ENCODE results near the gene CYP4F12.
"Not testable (repeated sequence)": the region's sequence is repeated elsewhere in the genome, so short reads cannot be mapped to it uniquely, and the experiment has no call there.

CYP4F12 gene

DNA sequence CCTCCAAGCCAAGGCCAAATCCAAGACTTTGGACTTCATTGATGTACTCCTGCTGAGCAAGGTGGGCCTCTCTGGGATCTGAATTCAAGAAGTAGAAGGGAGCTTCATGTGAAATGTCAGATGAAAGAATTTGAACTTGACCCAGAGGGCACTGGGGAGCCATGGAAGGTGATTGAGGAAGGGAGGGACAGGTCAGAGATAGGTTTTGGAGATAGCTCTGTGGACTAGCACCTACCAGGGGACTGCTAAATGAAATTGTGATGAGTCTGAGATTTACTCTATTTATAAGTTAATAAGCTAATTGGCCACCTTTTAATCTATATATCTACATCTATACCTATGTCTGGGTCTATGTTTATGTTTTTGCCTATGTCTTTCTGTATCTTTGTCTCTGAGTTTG lies 22.8 kb upstream of the CYP4F12 start:
- not testable (repeated sequence) for DNase-seq

DNA sequence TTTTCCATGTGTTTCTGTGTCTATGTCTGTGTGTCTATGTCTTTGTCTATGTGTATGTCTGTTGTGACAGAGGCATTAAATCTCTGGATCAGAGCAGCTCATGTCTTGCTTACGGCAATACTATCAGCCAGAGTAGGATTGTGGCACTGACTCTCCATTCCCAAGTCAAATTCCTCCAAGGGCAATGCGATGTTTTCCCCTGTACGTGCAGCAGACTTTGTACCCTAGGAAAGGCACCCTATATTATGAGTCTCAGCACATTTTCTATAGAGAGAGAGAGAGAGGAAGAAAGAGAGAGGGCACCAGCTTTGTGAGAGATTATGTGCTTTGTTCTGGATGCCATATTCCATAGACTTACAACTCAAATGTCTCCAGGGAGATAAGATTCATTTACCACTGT lies 21.1 kb upstream of the CYP4F12 start:
- no peak for DNase-seq

DNA sequence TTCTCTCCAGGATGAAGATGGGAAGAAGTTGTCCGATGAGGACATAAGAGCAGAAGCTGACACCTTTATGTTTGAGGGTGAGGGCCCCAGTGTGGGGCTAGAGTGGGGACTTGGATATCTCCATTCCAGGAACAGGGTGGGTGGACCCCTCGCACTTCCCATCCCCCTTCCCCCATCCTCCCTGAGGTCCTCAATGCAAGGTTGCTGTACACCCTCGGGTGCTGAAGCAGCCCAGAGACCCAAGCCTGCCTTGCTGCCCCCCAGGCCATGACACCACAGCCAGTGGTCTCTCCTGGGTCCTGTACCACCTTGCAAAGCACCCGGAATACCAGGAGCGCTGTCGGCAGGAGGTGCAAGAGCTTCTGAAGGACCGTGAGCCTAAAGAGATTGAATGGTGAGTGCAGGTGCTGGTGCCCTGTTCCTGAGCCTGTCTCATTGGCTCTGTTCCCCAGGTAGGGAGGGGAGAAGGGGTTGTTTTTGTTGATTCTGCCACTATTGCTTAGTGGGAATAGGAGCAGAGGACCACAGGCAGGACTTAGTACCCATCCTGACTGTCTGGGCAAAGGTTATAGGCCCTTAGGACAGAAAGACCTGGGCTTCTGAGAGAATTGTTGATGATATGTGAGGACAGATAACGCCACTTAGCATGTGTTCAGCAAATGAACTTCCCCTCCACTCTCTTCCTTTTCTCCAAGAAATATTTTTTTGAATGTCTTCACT lies 20.2 kb upstream of the CYP4F12 start:
- no peak for DNase-seq

DNA sequence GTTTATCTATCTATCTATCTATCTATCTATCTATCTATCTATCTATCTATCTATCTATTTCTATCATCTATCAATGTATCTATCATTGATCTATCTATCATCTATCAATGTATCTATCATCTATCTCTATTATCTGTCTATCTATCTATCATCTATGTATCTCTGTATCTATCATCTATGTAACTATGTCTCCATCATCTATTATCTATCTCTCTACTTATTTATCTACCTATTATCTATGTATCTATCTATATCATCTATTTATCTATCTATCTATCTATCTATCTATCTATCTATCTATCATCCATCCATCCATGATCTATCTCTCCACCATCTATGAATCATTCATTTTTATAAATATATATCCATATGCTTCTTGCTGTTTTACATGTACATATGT lies 16.4 kb upstream of the CYP4F12 start:
- no peak for DNase-seq

DNA sequence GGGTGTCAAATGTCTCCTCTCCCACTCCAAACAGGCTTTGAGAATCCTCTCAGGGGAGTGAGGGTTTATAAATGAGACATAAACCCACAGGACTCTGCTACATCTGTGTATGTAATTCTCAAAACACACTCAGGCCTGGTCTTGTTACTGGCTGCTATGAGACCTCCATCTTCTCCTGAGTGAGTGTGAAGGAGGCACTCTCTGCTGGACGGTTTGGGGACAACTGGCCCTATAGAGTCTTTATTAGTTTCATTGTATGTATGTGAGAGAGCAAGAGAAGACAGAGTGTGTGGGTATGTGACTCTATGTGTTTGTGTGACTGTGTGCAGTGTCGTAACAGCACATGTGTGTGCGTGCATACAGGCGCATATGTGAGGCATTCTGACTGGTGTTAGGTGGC lies 9.6 kb upstream of the CYP4F12 start:
- DNase-seq: no peak

DNA sequence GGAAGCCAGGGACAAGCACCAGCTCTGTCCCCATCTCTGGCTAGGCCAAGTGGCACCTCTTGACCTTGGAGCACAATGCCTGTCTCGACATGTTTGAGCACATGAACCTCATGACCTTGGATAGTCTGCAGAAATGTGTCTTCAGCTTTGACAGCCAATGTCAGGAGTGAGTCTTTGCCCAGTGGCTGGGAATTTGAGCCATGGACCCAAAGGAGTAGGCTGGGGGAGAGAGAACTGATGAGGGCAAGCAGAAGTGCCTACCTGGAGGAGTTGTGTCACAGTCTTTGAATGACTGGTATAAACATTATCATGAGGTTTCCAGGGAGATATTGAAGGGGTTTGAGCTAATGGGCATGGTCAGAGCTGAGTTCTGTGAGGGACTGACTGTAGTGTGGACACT lies 6.7 kb upstream of the CYP4F12 start:
- DNase-seq: no peak

DNA sequence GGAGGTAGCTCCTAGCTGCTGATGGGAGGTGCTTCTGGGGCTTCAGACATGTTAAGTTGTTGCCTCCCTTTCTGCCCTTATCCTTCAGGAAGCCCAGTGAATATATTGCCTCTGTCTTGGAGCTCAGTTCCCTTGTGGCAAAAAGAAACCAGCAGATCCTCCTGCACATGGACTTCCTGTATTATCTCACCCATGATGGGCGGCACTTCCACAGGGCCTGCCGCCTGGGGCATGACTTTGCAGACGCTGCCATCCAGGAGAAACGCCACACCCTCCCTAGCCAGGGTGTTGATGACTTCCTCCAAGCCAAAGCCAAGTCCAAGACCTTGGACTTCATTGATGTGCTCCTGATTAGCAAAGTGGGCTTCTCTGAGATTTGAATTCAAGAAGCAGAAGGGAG lies 6.0 kb upstream of the CYP4F12 start:
- no peak for DNase-seq

DNA sequence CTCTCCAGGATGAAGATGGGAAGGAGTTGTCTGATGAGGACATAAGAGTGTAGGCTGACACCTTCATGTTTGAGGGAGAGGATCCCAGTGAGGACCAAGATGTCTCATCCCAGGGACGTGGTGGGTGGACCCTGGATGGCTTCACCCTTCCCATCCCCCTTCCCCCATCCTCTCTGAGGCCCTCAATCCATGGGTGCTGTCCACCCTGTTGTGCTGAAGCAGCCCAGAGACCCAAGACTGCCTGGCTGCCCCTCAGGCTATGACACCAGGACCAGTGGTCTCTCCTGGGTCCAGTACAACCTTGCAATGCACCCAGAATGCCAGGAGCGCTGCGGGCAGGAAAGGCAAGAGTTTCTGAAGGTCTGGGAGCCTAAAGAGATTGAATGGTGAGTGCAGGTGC lies 3.4 kb upstream of the CYP4F12 start:
- no peak for DNase-seq

DNA sequence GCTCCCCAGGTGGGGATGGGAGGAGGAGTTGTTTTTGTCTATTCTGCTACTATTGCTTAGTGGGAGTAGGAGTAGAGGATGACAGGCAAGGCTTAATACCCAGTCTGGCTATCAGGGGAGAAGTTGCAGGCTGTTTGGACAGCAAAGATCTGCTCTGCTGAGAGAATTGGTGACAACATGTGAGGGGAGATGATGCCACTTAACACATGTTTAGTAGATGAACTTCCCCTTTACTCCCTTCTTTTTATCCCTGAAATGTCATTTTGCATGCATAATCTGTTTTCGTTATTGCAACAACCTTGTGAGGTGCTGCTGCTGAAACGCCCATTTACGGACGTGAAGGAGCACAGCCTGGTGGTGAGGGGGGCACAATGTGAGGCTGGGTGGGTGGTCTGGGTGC lies 3.0 kb upstream of the CYP4F12 start:
- DNase-seq: no peak

DNA sequence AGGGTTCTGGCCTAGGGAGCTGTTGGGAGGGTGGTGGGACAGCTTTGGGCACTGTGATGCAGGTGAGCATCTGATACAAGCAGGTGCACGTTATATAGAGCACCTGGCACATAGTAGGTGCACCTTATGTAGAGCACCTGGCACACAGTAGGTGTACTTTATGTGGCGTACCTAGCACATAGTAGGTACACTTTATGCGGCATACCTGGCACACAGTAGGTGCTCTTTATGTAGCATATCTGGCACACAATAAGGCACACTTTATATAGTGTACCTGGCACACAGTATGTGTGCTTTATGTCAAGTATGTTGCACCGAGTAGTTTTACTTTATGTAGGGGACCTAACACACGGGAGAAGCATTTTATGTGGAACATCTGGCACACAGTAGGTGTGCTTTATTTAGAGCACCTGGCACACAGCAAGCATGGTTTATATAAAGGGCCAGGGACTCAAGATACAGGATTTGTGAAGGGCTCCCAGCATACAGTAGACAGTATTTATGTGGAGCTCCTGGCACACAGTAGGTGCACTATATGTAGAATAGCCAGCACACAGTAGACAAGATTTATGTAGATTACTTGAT lies 1.6 kb upstream of the CYP4F12 start:
- no peak for DNase-seq

DNA sequence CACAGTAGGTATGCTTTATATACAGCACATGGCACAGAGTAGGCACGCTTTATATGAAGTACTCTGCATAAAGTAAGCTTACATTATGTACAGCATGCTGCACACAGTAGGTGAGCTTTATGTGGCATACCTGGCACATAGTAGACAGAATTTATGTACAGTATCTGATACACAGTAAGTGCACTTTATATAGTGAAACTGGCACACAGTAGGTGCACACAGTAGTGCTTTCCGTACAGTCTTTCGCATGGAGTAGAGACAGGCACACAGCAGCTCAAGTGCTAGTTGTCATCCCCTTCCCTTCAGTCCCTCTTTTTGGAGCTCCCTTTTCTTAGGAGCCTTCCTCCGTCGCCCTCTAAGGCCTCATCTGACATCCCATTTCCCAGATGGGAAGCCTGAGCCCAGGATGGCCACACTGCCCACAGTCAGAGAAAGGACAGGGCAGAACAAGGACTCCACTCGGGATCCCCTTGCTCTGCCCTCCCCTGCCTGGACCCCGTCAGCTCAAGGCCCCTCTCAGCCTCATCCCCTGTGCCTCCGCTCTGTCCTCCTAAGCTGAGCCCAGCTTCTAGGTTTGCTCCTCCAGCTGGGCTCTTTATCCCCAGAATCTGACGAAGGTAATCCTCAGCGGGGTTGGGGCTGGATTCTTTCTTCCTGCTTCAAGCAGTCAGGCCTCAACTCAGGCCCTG lies 852 bp upstream of the CYP4F12 start:
- DNase-seq: no peak

DNA sequence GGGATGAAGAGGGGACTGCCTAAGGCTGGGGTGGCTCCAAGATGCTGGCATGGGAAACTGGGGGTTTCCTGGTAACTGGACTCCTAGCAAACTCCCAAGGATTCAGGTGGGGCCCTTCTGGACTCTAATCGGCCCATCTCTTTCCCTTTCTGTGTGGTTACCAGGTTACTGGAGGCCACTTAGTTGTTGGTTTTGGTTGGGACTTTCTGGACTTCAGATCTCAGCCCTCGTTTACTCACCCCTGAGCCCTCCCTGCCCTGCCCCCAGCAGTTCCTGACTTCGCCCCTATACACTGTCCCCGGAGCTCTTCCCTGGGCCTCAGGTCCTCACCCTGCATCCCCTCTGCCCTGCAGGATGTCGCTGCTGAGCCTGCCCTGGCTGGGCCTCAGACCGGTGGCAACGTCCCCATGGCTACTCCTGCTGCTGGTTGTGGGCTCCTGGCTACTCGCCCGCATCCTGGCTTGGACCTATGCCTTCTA lies 328 bp downstream of the CYP4F12 start:
- no peak for DNase-seq

DNA sequence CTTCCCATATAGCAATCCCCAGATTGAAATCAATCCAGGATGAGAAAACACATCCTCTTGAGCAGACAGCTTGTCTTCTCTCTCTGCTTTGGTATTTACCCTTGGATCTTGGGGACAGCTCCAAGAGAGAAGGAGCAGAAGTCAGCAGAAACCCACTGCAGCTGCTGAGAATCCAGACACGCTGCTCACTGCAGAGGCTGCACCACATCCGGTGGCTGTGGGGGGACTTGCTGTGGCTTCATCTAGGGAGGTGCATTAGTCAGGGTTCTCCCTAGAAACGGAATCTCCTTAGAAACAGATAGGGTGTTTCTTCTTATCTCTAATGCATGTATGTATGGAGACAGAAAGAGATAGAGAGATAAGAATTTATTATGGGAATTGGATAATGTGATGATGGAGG lies 2.7 kb downstream of the CYP4F12 start:
- no peak for DNase-seq

DNA sequence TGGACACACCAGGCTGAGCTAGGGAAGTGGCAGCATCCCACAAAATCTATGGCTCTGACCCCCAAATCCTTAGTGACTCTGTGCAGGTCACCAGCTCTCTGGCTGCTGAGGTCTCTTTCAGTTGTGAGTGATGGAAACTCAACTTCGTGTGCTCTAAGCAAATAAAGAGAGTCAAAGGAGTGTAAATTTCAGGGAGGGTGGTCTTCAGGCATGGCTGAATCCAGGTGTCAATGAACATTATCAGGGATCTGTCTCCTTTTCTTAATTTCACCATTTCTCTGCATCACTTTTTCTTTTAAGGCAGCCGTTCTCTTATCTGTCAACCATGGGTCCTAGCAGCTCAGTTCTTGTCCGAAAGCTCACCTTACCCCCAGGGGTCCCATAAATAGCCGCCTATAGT lies 6.2 kb downstream of the CYP4F12 start:
- DNase-seq: no peak

DNA sequence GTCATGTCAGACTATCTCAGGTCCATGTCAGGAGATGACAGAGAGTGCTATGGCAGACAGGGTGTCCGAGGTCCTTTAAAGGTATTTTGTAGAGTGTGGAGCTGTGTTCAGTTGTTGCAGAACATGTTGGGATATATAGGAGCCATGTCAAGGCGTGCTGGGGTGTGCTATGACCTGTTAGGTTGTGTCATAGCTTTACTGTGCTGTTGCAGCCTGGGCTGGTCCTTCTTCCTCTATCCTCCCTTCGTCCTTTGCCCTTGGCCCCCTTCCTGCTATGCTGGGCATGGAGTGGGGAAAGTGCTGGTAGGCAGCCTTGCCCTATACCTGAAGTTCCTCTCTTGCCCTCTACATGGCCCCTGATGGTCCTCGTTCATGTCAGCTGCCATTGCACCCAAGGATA lies 7.0 kb downstream of the CYP4F12 start:
- DNase-seq: not testable (repeated sequence)

DNA sequence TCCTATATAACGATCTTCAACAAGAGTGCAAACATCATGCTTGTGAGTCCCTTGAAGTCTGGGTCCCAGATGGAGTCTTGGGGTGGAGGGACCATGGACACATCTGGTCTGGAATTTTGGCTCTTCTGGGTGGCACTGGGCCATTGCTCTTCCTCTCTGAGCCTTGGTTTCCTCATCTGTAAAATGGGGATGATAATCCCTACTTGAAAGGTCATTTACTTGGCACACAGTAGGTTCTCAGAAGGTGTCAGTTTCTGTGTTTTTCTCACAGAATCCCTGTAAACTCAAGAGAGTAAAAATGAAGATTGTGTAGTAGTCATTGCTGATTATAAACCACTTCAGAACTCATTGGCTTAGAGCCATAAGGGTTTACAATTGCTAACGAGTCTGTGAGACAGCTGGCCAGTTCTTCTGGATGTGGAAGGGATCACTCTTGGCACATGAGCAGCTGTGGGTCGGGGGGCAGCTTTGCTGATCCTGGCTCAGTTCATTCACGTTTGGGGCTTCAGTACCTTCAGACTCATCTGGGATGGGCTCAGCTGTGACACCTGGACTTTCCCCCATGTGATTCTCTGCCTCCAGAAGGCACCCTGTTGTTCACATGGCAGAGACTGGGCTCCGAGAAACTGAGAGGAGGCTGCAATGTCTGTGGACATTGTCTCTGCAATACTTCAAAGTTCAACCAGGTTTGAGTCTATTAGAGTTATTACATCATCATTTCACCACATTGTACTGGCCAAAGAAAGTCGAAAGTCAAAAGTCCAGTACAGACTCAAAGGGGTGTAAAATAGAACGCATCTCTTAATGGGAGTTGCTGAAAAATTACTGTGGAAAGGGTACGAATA lies 7.8 kb downstream of the CYP4F12 start:
- DNase-seq: no peak

DNA sequence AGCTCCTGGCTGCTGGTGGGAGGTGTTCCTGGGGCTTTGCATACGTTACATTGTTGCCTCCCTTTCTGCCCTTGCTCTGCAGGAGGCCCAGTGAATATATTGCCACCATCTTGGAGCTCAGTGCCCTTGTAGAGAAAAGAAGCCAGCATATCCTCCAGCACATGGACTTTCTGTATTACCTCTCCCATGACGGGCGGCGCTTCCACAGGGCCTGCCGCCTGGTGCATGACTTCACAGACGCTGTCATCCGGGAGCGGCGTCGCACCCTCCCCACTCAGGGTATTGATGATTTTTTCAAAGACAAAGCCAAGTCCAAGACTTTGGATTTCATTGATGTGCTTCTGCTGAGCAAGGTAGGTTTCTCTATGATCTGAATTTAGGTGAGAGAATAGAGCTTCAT lies 10.5 kb downstream of the CYP4F12 start:
- DNase-seq: no peak

DNA sequence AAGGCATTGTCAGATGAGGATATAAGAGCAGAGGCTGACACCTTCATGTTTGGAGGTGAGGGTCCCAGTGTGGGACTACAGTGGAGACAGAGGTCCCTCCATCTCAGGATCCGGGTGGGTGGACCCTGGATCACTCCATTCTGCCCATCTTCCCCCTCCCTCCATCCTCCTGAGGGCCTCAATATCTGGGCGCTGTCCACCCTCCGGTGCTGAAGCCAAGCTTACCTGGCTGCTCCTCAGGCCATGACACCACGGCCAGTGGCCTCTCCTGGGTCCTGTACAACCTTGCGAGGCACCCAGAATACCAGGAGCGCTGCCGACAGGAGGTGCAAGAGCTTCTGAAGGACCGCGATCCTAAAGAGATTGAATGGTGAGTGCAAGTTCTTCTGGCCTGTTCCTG lies 11.9 kb downstream of the CYP4F12 start:
- DNase-seq: no peak

DNA sequence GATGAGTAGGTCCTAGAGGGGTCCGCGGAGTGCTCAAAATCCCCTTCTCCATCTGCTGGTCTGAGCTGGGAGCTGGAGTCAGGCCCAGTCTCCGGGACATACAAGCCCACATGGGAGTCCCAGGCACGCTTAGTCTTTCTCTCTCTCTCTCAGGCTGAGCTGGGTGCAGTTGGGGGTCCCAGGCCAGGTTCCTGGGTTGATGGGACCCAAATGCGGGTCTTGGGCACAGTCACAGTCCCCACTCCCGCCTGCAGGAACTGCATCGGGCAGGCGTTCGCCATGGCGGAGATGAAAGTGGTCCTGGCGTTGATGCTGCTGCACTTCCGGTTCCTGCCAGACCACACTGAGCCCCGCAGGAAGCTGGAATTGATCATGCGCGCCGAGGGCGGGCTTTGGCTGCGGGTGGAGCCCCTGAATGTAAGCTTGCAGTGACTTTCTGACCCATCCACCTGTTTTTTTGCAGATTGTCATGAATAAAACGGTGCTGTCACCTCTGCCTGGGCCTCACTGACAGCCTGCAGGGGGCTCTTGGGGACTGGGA lies 23.8 kb downstream of the CYP4F12 start:
- DNase-seq: no peak

DNA sequence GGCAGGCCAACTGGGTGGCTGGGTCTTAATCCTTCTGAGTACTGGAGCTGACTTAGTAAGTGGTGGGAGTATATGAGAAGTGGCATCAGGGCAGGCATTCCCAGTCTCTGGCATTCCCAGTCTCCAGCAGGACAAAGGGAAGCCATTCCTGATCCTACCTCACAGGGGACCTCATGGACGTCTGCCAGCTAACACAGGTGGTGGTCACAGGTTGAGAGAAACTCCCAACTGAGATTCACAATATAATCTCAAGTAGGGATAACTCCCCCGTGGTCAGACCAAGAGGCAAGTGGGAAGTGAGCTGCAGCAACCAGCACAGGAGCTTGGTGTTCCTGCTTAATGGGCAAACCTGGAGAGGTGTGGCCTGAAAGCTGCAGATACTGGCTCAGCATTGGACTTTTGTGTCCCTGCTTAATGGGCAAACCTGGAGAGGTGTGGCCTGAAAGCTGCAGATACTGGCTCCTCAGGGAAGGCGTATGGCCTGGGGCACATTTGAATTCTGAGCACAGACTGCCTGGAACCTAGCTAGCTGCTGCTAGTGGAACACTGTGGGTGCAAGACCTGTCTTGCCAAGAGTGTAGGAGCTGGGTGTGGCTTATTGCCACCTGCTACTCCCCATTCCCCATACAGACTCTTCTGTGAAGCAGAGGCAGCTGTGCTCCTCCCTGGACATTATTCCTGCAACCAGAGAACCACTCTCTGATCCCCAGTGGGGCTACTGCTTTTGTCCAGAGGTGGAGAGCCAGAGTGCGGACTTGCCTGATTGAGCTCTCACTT lies 29.1 kb downstream of the CYP4F12 start:
- no peak for DNase-seq

DNA sequence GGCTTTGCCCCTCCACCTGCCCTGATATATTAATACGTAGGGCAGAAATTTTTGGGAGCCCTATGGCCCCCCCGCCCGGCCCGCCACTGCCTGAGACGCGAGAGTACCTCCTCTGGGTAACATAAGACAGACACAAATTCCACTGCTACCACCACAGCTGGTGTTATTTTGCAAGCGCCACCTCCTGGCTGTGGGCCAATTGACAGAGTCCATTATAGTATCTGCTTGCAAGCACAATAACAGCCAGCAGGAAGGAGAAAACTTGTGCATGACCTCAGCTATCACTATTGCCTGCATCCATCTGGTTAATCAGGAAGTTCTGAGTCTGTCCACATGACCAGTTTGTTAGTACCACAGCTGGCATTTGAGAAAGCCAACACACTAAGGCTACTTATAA lies 29.6 kb downstream of the CYP4F12 start:
- DNase-seq: no peak

DNA sequence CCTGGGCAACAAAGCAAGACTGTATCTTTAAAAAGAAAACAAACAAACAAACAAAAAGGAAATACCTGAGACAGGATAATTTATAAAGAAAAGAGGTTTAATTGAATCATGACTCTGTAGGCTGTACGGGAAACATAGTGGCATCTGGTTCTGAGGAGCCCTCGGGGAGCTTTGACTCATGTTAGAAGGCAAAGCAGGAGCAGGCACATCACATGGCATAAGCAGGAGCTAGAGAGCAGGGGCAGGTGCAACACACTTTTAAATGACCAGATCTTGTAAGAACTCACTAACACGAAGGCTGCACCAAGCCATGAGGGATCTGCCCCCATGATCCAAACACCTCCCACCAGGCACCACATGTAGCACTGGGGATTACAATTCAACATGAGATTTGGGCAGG lies 41.8 kb downstream of the CYP4F12 start:
- DNase-seq: no peak

Measured in stimulated activated CD4-positive, alpha-beta T cell treated with anti-CD3 and anti-CD28 coated beads, Interleukin-4, amount 100 ng/mL, for 24 hours (primary cell).